ENCODE results near the gene CHTOP. TPM values are rescaled to one million over a fixed set of nuclear protein-coding genes. Genes with fewer than 3 reads are reported as not detected.

The CHTOP gene
- total and polyA plus RNA-seq, 11 donors, result 48.4 to 92.0 (median 72.9) TPM

GRCh38 chr1:153607381-153607780 is 26.5 kb upstream of the CHTOP start:
- H3K27ac ChIP-seq, result peak overlapping the region in 10 of 12 donors; percentile 87 to 99 (median 98)
- no peaks in the 10 kb centered on the region for H3K9me3 ChIP-seq
- H3K27me3 ChIP-seq, result no peaks in the 10 kb centered on the region
- intact Hi-C loops (cut with DNase I), result no loop called here
- DNase-seq (no peak), ATAC-seq (no peak)
- peak overlapping the region in 10 of 12 donors; percentile 46 to 69 (median 60) for H3K4me3 ChIP-seq
- peaks cover 0 to 35% (median 24%) of the 10 kb centered on the region in 9 donors for H3K36me3 ChIP-seq
- TF ChIP-seq CTCF (IDR thresholded peaks at IDR 0.05), result no peak
- no peak for TF ChIP-seq POLR2A (IDR thresholded peaks at IDR 0.05)
- WGBS, 4 donors, result 83 to 91% (median 89%) methylated on average over 6 to 8 of the region's 8 CpGs
- peaks cover 6 to 54% (median 24%) of the 10 kb centered on the region in 12 donors for H3K4me1 ChIP-seq

- WGBS, 4 donors, result 56 to 75% (median 66%) methylated on average over 4 to 7 of the region's 7 CpGs
These were observed 25.7 kb upstream of the CHTOP start for GRCh38 chr1:153608089-153608682.

GRCh38 chr1:153608742-153609584 is 24.9 kb upstream of the CHTOP start:
- Histone ChIP-seq H3K4me3 (peak overlapping the region; percentile 15 to 69 (median 59)), H3K27ac (peak overlapping the region; percentile 87 to 99 (median 96)), H3K27me3 (no peaks in the 10 kb centered on the region), H3K9me3 (no peaks in the 10 kb centered on the region), H3K4me1 (peaks cover 6 to 60% (median 25%) of the 10 kb centered on the region in 12 donors), H3K36me3 (peaks cover 0 to 35% (median 24%) of the 10 kb centered on the region in 9 donors)
- DNase-seq (peak; percentile 80 to 85 (median 83)), ATAC-seq (peak; percentile 71 to 90 (median 74))
- WGBS, 4 donors, result 29 to 51% (median 44%) methylated on average over 15 to 19 of the region's 19 CpGs
- intact Hi-C loops (cut with DNase I), result no loop called here
- peak in 1 of 2 donors; percentile 74 for TF ChIP-seq POLR2A (IDR thresholded peaks at IDR 0.05)
- no peak for TF ChIP-seq CTCF (IDR thresholded peaks at IDR 0.05)

More at GRCh38 chr1:153608089-153608682, 25.7 kb upstream of the CHTOP start:
- ATAC-seq (peak in 1 of 4 donors; percentile 35), DNase-seq (no peak)
- peaks cover 0 to 35% (median 24%) of the 10 kb centered on the region in 9 donors for H3K36me3 ChIP-seq
- TF ChIP-seq POLR2A (IDR thresholded peaks at IDR 0.05) (peak in 1 of 2 donors; percentile 9), CTCF (IDR thresholded peaks at IDR 0.05) (no peak)
- no peaks in the 10 kb centered on the region for H3K9me3 ChIP-seq
- H3K27me3 ChIP-seq, result no peaks in the 10 kb centered on the region
- intact Hi-C loops (cut with DNase I), result no loop called here
- peak overlapping the region; percentile 15 to 69 (median 59) for H3K4me3 ChIP-seq
- peak overlapping the region; percentile 87 to 99 (median 96) for H3K27ac ChIP-seq
- peaks cover 6 to 56% (median 24%) of the 10 kb centered on the region in 12 donors for H3K4me1 ChIP-seq

- intact Hi-C loops (cut with DNase I), result no loop called here
- Histone ChIP-seq H3K27me3 (no peaks in the 10 kb centered on the region), H3K4me1 (peaks cover 6 to 60% (median 25%) of the 10 kb centered on the region in 12 donors), H3K9me3 (no peaks in the 10 kb centered on the region), H3K4me3 (peak overlapping the region in 8 of 12 donors; percentile 46 to 69 (median 64)), H3K36me3 (peaks cover 0 to 33% (median 24%) of the 10 kb centered on the region in 9 donors), H3K27ac (peak overlapping the region; percentile 87 to 99 (median 96))
- ATAC-seq, result no peak
- no peak for DNase-seq
- TF ChIP-seq CTCF (IDR thresholded peaks at IDR 0.05) (no peak), POLR2A (IDR thresholded peaks at IDR 0.05) (no peak)
- whole genome bisulfite sequencing, 4 donors, result 33 to 53% (median 42%) methylated on average over 6 of the region's 6 CpGs
These were observed 24.3 kb upstream of the CHTOP start for GRCh38 chr1:153609585-153609907.

Measured in heart left ventricle (tissue), 16 donors.